ENCODE results near the gene EXOC5. TPM values are rescaled to one million over a fixed set of nuclear protein-coding genes. Genes with fewer than 3 reads are reported as not detected.
"Not testable (repeated sequence)": the region's sequence is repeated elsewhere in the genome, so short reads cannot be mapped to it uniquely, and the experiment has no call there.

EXOC5 gene
- total RNA-seq, 1 experiment from 2014 or later = 69.8 TPM

GRCh38 chr14:57261604-57262003 is 7.1 kb downstream of the EXOC5 start:
- Mint-ChIP-seq H3K36me3 (ENCODE audit: insufficient read depth, unreplicated experiment) (peaks cover 6% of the 10 kb centered on the region), H3K27me3 (ENCODE audit: insufficient read depth, unreplicated experiment) (no peaks in the 10 kb centered on the region), H3K27ac (ENCODE audit: unreplicated experiment) (no peak overlapping the region), H3K9me3 (ENCODE audit: unreplicated experiment) (no peaks in the 10 kb centered on the region), H3K4me1 (ENCODE audit: low read depth, unreplicated experiment) (peaks cover 32% of the 10 kb centered on the region), H3K4me3 (ENCODE audit: unreplicated experiment) (no peak overlapping the region)
- DNase-seq = no peak
- POLR2A ChIA-PET = no interaction called here
- no peak overlapping the region for H3K4me3 ChIP-seq (ENCODE audit: low read depth, low read length)
- no peak for TF ChIP-seq CTCF (IDR thresholded peaks at IDR 0.05; ENCODE audit: insufficient read depth in 1 of 2, low read depth in 1 of 2, low read length in 1 of 2, severe bottlenecking in 1 of 2, unreplicated experiment in 1 of 2)
- H3K27me3 ChIP-seq (replicated peaks; ENCODE audit: control insufficient read depth, insufficient read depth, low read length) = no peaks in the 10 kb centered on the region
- H3K9me3 ChIP-seq = no peaks in the 10 kb centered on the region
- intact Hi-C loops (cut with micrococcal nuclease; ENCODE audit: unreplicated experiment) = no loop called here
- 0 out of 2 replicates have a peak, but pooled peaks cover 1% of the 10 kb centered on the region for H3K36me3 ChIP-seq (ENCODE audit: control insufficient read depth, insufficient read depth, low read length)
- BruUV-seq (replicated peaks) = no TSS peak
- peaks cover 27% of the 10 kb centered on the region for H3K4me1 ChIP-seq
- CTCF ChIA-PET = no interaction called here

GRCh38 chr14:57259672-57260071 is 9.0 kb downstream of the EXOC5 start:
- H3K4me1 ChIP-seq = peaks cover 9% of the 10 kb centered on the region
- no peaks in the 10 kb centered on the region for H3K9me3 ChIP-seq
- ChIA-PET POLR2A (no interaction called here), CTCF (no interaction called here)
- H3K36me3 ChIP-seq (ENCODE audit: control insufficient read depth, insufficient read depth, low read length) = 0 out of 2 replicates have a peak, but pooled peaks cover 1% of the 10 kb centered on the region
- intact Hi-C loops (cut with micrococcal nuclease; ENCODE audit: unreplicated experiment) = no loop called here
- TF ChIP-seq CTCF (IDR thresholded peaks at IDR 0.05; ENCODE audit: insufficient read depth in 1 of 2, low read depth in 1 of 2, low read length in 1 of 2, severe bottlenecking in 1 of 2, unreplicated experiment in 1 of 2) = no peak
- peaks cover 24% of the 10 kb centered on the region for H3K4me1 Mint-ChIP-seq (ENCODE audit: low read depth, unreplicated experiment)
- no peak overlapping the region for H3K4me3 Mint-ChIP-seq (ENCODE audit: unreplicated experiment)
- no TSS peak for BruUV-seq (replicated peaks)
- no peaks in the 10 kb centered on the region for H3K27me3 ChIP-seq (replicated peaks; ENCODE audit: control insufficient read depth, insufficient read depth, low read length)
- H3K9me3 Mint-ChIP-seq (ENCODE audit: unreplicated experiment) = no peaks in the 10 kb centered on the region
- H3K27ac Mint-ChIP-seq (ENCODE audit: unreplicated experiment) = no peak overlapping the region
- H3K36me3 Mint-ChIP-seq (ENCODE audit: insufficient read depth, unreplicated experiment) = peaks cover 6% of the 10 kb centered on the region
- no peak overlapping the region for H3K4me3 ChIP-seq (ENCODE audit: low read depth, low read length)
- H3K27me3 Mint-ChIP-seq (ENCODE audit: insufficient read depth, unreplicated experiment) = no peaks in the 10 kb centered on the region
- DNase-seq = no peak

GRCh38 chr14:57258221-57258620 is 10.5 kb downstream of the EXOC5 start:
- H3K9me3 Mint-ChIP-seq (ENCODE audit: unreplicated experiment); H3K36me3 ChIP-seq (ENCODE audit: control insufficient read depth, insufficient read depth, low read length); H3K4me3 Mint-ChIP-seq (ENCODE audit: unreplicated experiment); H3K36me3 Mint-ChIP-seq (ENCODE audit: insufficient read depth, unreplicated experiment); H3K27me3 Mint-ChIP-seq (ENCODE audit: insufficient read depth, unreplicated experiment); H3K4me1 ChIP-seq; DNase-seq; POLR2A ChIA-PET; H3K27me3 ChIP-seq (replicated peaks; ENCODE audit: control insufficient read depth, insufficient read depth, low read length); intact Hi-C loops (cut with micrococcal nuclease; ENCODE audit: unreplicated experiment); BruUV-seq (replicated peaks); H3K9me3 ChIP-seq; H3K4me3 ChIP-seq (ENCODE audit: low read depth, low read length); CTCF ChIA-PET; H3K27ac Mint-ChIP-seq (ENCODE audit: unreplicated experiment): not testable (repeated sequence)
- peaks cover 14% of the 10 kb centered on the region for H3K4me1 Mint-ChIP-seq (ENCODE audit: low read depth, unreplicated experiment)

- BruUV-seq (replicated peaks) = no TSS peak
- H3K27ac Mint-ChIP-seq (ENCODE audit: unreplicated experiment) = no peak overlapping the region
- POLR2A ChIA-PET = no interaction called here
Observed at GRCh38 chr14:57254884-57255283, 13.8 kb downstream of the EXOC5 start.

More at GRCh38 chr14:57254884-57255283, 13.8 kb downstream of the EXOC5 start:
- H3K4me3 ChIP-seq (ENCODE audit: low read depth, low read length) = no peak overlapping the region
- H3K4me1 ChIP-seq = peaks cover 8% of the 10 kb centered on the region
- intact Hi-C loops (cut with micrococcal nuclease; ENCODE audit: unreplicated experiment) = no loop called here
- H3K9me3 ChIP-seq = no peaks in the 10 kb centered on the region
- CTCF ChIA-PET = no interaction called here
- Mint-ChIP-seq H3K9me3 (ENCODE audit: unreplicated experiment) (no peaks in the 10 kb centered on the region), H3K4me3 (ENCODE audit: unreplicated experiment) (no peak overlapping the region), H3K4me1 (ENCODE audit: low read depth, unreplicated experiment) (peaks cover 21% of the 10 kb centered on the region), H3K36me3 (ENCODE audit: insufficient read depth, unreplicated experiment) (peaks cover 6% of the 10 kb centered on the region), H3K27me3 (ENCODE audit: insufficient read depth, unreplicated experiment) (no peaks in the 10 kb centered on the region)
- DNase-seq = no peak
- no peaks in the 10 kb centered on the region for H3K27me3 ChIP-seq (replicated peaks; ENCODE audit: control insufficient read depth, insufficient read depth, low read length)
- TF ChIP-seq CTCF (IDR thresholded peaks at IDR 0.05; ENCODE audit: insufficient read depth in 1 of 2, low read depth in 1 of 2, low read length in 1 of 2, severe bottlenecking in 1 of 2, unreplicated experiment in 1 of 2) = no peak
- no peaks in the 10 kb centered on the region for H3K36me3 ChIP-seq (ENCODE audit: control insufficient read depth, insufficient read depth, low read length)
